HEK293 (cell line): ENCODE results near the gene MRPL30.
"Not testable (repeated sequence)": the region's sequence is repeated elsewhere in the genome, so short reads cannot be mapped to it uniquely, and the experiment has no call there.

Experiments
- REPIN1 ChIP-seq: fragments of 450-650 bp; formaldehyde crosslinking; IDR thresholded peaks from 2 replicates; pipeline ENCODE4 v1.5.1; 2017; ENCODE audit warnings: missing biosample characterization, missing genetic modification characterization, low read depth
- YY1 ChIP-seq: fragments of 450-650 bp; formaldehyde crosslinking; IDR thresholded peaks from 2 replicates; pipeline ENCODE4 v1.5.1; 2018; ENCODE audit warnings: missing biosample characterization, missing genetic modification characterization
- ZBTB20 ChIP-seq: fragments of 450-650 bp; formaldehyde crosslinking; IDR thresholded peaks from 2 replicates; pipeline ENCODE4 v1.5.1; 2016; ENCODE audit warnings: missing biosample characterization, missing genetic modification characterization
- ZBTB8A ChIP-seq: fragments of 450-650 bp; formaldehyde crosslinking; IDR thresholded peaks from 2 replicates; pipeline ENCODE4 v1.5.1; 2016; ENCODE audit warnings: missing biosample characterization, missing genetic modification characterization
- ZFHX2 ChIP-seq: fragments of 450-650 bp; formaldehyde crosslinking; conservative IDR thresholded peaks from 2 replicates; pipeline ENCODE4 v1.5.1; 2016; ENCODE audit warnings: missing biosample characterization, missing genetic modification characterization
- ZNF114 ChIP-seq: fragments of 450-650 bp; formaldehyde crosslinking; IDR thresholded peaks from 2 replicates; pipeline ENCODE4 v1.5.0; 2017; ENCODE audit warnings: missing biosample characterization, missing genetic modification characterization
- ZNF239 ChIP-seq: fragments of 450-650 bp; formaldehyde crosslinking; IDR thresholded peaks from 2 replicates; pipeline ENCODE4 v1.5.1; 2016; ENCODE audit warnings: missing biosample characterization, missing genetic modification characterization
- ZNF324 ChIP-seq: fragments of 450-650 bp; formaldehyde crosslinking; IDR thresholded peaks from 2 replicates; pipeline ENCODE4 v1.5.1; 2016; ENCODE audit warnings: missing biosample characterization, missing genetic modification characterization
- ZNF561 ChIP-seq: fragments of 450-650 bp; IDR thresholded peaks from 2 replicates; pipeline ENCODE4 v1.5.1; 2018; ENCODE audit warnings: missing biosample characterization, missing genetic modification characterization, borderline replicate concordance
- ZNF585B ChIP-seq: fragments of 450-650 bp; formaldehyde crosslinking; IDR thresholded peaks from 2 replicates; pipeline ENCODE4 v1.5.1; 2016; ENCODE audit warnings: missing biosample characterization, missing genetic modification characterization
- TF ChIP-seq, protein P1 (sequence below): fragments of 450-650 bp; formaldehyde crosslinking; IDR thresholded peaks from 2 replicates; pipeline ENCODE4 v1.5.1; 2016; ENCODE audit warnings: missing biosample characterization, missing genetic modification characterization
- TF ChIP-seq, protein P2 (sequence below): fragments of 450-650 bp; formaldehyde crosslinking; IDR thresholded peaks from 2 replicates; pipeline ENCODE4 v1.5.1; 2016; ENCODE audit warnings: missing biosample characterization, missing genetic modification characterization, low read depth
- TF ChIP-seq, protein P3 (sequence below): fragments of 450-650 bp; formaldehyde crosslinking; conservative IDR thresholded peaks from 2 replicates; pipeline ENCODE4 v1.5.1; 2016; ENCODE audit warnings: low read depth, missing biosample characterization, missing genetic modification characterization

DNA sequence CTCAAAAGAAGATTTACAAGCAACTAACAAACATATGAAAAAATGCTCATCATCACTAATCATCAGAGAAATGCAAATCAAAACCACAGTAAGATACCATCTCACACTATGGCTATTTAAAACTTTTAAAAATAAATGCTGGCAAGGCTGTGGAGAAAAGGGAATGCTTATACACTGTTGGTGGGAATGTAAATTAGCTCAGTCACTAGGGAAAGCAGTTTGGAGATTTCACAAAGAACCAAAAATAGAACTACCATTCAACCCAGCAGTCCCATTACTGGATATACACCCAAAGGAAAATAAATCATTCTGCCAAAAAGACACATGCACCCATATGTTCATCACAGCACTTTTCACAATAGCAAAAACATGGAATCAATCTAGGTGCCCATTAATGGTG lies 52.2 kb downstream of the MRPL30 start:
- not testable (repeated sequence) for TF ChIP-seq ZBTB8A; ZFHX2 (tag by site-specific recombination); ZBTB20 (tag by site-specific recombination); ZNF239 (tag by site-specific recombination); ZNF585B; ZNF561 (tag by site-specific recombination); ZNF324 (tag by site-specific recombination); YY1 (tag by site-specific recombination); REPIN1 (tag by site-specific recombination); ZNF114 (tag by site-specific recombination)
- TF ChIP-seq, protein P1, sequence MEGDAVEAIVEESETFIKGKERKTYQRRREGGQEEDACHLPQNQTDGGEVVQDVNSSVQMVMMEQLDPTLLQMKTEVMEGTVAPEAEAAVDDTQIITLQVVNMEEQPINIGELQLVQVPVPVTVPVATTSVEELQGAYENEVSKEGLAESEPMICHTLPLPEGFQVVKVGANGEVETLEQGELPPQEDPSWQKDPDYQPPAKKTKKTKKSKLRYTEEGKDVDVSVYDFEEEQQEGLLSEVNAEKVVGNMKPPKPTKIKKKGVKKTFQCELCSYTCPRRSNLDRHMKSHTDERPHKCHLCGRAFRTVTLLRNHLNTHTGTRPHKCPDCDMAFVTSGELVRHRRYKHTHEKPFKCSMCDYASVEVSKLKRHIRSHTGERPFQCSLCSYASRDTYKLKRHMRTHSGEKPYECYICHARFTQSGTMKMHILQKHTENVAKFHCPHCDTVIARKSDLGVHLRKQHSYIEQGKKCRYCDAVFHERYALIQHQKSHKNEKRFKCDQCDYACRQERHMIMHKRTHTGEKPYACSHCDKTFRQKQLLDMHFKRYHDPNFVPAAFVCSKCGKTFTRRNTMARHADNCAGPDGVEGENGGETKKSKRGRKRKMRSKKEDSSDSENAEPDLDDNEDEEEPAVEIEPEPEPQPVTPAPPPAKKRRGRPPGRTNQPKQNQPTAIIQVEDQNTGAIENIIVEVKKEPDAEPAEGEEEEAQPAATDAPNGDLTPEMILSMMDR (tag by site-specific recombination), result not testable (repeated sequence)
- TF ChIP-seq, protein P2, sequence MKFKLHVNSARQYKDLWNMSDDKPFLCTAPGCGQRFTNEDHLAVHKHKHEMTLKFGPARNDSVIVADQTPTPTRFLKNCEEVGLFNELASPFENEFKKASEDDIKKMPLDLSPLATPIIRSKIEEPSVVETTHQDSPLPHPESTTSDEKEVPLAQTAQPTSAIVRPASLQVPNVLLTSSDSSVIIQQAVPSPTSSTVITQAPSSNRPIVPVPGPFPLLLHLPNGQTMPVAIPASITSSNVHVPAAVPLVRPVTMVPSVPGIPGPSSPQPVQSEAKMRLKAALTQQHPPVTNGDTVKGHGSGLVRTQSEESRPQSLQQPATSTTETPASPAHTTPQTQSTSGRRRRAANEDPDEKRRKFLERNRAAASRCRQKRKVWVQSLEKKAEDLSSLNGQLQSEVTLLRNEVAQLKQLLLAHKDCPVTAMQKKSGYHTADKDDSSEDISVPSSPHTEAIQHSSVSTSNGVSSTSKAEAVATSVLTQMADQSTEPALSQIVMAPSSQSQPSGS (tag by site-specific recombination), result not testable (repeated sequence)
- TF ChIP-seq, protein P3, sequence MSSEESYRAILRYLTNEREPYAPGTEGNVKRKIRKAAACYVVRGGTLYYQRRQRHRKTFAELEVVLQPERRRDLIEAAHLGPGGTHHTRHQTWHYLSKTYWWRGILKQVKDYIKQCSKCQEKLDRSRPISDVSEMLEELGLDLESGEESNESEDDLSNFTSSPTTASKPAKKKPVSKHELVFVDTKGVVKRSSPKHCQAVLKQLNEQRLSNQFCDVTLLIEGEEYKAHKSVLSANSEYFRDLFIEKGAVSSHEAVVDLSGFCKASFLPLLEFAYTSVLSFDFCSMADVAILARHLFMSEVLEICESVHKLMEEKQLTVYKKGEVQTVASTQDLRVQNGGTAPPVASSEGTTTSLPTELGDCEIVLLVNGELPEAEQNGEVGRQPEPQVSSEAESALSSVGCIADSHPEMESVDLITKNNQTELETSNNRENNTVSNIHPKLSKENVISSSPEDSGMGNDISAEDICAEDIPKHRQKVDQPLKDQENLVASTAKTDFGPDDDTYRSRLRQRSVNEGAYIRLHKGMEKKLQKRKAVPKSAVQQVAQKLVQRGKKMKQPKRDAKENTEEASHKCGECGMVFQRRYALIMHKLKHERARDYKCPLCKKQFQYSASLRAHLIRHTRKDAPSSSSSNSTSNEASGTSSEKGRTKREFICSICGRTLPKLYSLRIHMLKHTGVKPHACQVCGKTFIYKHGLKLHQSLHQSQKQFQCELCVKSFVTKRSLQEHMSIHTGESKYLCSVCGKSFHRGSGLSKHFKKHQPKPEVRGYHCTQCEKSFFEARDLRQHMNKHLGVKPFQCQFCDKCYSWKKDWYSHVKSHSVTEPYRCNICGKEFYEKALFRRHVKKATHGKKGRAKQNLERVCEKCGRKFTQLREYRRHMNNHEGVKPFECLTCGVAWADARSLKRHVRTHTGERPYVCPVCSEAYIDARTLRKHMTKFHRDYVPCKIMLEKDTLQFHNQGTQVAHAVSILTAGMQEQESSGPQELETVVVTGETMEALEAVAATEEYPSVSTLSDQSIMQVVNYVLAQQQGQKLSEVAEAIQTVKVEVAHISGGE (tag by site-specific recombination), result not testable (repeated sequence)
